Measurements from ENCODE around the gene TLCD4. TPM values are rescaled to one million over a fixed set of nuclear protein-coding genes. Genes with fewer than 3 reads are reported as not detected.

The TLCD4 gene
- total and polyA plus RNA-seq, 2 of the 13 experiments (the other 11 are each of a cell fraction or from before 2014, with no cell fraction given): 4.7 to 14.5 TPM

DNA sequence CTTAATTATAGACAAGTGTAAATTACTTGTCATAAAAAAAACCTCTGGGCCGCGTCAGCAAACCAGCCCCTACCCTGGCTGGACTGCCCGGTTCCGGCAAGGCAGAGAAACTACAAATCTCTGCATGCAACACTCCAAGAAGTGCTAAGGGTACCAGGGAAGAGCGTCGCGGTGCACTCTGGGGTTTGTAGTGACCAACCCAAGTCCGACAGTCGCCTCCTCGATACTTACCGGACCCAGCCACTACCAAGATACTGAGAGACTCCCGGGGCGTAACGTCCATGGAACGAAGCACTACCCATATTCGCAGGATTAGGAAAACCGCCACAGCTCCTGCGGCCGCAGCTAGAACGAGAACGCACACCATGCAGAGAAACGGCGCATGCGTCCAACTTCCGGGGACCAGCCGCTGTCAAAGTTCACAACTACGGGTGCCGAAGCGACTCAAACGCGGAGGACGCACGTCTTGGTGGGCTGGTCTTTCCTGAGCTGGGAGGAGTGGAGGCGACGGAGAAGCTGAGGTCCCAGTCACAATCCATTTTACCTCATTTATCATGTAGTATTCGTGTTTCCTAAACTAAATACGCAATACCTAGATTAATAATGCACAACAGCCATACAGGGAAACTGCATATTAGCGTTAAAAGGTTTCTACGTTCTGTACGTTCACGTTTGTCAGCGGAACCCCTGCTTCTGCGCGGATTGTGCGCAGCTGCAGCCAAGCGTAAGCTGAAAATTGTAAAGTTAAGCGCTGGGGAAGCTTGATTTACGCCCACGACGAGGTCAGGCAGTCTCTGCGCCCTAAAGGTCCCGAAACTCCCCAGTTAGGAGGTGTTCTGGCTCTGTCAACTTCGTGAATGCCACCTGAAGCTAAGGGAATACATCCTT, 44.4 kb upstream of the TLCD4 start, which contains the start of gene ALG14 (continued):
- TF ChIP-seq, protein P1, sequence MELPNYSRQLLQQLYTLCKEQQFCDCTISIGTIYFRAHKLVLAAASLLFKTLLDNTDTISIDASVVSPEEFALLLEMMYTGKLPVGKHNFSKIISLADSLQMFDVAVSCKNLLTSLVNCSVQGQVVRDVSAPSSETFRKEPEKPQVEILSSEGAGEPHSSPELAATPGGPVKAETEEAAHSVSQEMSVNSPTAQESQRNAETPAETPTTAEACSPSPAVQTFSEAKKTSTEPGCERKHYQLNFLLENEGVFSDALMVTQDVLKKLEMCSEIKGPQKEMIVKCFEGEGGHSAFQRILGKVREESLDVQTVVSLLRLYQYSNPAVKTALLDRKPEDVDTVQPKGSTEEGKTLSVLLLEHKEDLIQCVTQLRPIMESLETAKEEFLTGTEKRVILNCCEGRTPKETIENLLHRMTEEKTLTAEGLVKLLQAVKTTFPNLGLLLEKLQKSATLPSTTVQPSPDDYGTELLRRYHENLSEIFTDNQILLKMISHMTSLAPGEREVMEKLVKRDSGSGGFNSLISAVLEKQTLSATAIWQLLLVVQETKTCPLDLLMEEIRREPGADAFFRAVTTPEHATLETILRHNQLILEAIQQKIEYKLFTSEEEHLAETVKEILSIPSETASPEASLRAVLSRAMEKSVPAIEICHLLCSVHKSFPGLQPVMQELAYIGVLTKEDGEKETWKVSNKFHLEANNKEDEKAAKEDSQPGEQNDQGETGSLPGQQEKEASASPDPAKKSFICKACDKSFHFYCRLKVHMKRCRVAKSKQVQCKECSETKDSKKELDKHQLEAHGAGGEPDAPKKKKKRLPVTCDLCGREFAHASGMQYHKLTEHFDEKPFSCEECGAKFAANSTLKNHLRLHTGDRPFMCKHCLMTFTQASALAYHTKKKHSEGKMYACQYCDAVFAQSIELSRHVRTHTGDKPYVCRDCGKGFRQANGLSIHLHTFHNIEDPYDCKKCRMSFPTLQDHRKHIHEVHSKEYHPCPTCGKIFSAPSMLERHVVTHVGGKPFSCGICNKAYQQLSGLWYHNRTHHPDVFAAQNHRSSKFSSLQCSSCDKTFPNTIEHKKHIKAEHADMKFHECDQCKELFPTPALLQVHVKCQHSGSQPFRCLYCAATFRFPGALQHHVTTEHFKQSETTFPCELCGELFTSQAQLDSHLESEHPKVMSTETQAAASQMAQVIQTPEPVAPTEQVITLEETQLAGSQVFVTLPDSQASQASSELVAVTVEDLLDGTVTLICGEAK (IDR thresholded peaks at IDR 0.05): no peak
- TF ChIP-seq, protein P1 (CRISPR knock-in tag; IDR thresholded peaks at IDR 0.05): peak; percentile 81; the same call in 1 of the 2 replicates
- TF ChIP-seq, protein P2, sequence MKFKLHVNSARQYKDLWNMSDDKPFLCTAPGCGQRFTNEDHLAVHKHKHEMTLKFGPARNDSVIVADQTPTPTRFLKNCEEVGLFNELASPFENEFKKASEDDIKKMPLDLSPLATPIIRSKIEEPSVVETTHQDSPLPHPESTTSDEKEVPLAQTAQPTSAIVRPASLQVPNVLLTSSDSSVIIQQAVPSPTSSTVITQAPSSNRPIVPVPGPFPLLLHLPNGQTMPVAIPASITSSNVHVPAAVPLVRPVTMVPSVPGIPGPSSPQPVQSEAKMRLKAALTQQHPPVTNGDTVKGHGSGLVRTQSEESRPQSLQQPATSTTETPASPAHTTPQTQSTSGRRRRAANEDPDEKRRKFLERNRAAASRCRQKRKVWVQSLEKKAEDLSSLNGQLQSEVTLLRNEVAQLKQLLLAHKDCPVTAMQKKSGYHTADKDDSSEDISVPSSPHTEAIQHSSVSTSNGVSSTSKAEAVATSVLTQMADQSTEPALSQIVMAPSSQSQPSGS (CRISPR knock-in tag; IDR thresholded peaks at IDR 0.05): peak; percentile 77
- TF ChIP-seq NCOR1 (IDR thresholded peaks at IDR 0.05; ENCODE audit: borderline replicate concordance, low read length): peak; percentile 79
- no peak for TF ChIP-seq KLF11 (CRISPR knock-in tag; IDR thresholded peaks at IDR 0.05)
- peak; percentile 7; the same call in 1 of the 2 replicates for TF ChIP-seq ZNF430 (CRISPR knock-in tag; IDR thresholded peaks at IDR 0.05)
- no peak for TF ChIP-seq ZNF816 (CRISPR knock-in tag; IDR thresholded peaks at IDR 0.05; ENCODE audit: borderline replicate concordance)
- peak; percentile 55; the same call in 1 of the 2 replicates for TF ChIP-seq ZNF878 (CRISPR knock-in tag; IDR thresholded peaks at IDR 0.05)
- no peak for TF ChIP-seq FLYWCH1 (CRISPR knock-in tag; IDR thresholded peaks at IDR 0.05)
- TF ChIP-seq NCOA1 (CRISPR knock-in tag; IDR thresholded peaks at IDR 0.05): no peak
- TF ChIP-seq ZNF263 (CRISPR knock-in tag; IDR thresholded peaks at IDR 0.05): peak; percentile 57; the same call in 1 of the 2 replicates
- no peak for TF ChIP-seq HOXA9 (CRISPR knock-in tag; IDR thresholded peaks at IDR 0.05; ENCODE audit: borderline replicate concordance)
- TF ChIP-seq ARNT (IDR thresholded peaks at IDR 0.05): no peak
- peak; percentile 78 for TF ChIP-seq TARDBP (CRISPR knock-in tag; IDR thresholded peaks at IDR 0.05)
- 0 out of 2 replicates have a peak, but pooled peaks have one; percentile 50 for TF ChIP-seq RNF2 (conservative IDR thresholded peaks at IDR 0.05; ENCODE audit: low read depth)
- peak; percentile 94 for TF ChIP-seq SAP130 (CRISPR knock-in tag; IDR thresholded peaks at IDR 0.05; ENCODE audit: low read depth)
- TF ChIP-seq, protein P3, sequence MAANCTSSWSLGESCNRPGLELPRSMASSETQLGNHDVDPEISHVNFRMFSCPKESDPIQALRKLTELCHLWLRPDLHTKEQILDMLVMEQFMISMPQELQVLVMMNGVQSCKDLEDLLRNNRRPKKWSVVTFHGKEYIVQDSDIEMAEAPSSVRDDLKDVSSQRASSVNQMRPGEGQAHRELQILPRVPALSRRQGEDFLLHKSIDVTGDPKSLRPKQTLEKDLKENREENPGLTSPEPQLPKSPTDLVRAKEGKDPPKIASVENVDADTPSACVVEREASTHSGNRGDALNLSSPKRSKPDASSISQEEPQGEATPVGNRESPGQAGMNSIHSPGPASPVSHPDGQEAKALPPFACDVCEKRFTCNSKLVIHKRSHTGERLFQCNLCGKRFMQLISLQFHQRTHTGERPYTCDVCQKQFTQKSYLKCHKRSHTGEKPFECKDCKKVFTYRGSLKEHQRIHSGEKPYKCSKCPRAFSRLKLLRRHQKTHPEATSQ (CRISPR knock-in tag; IDR thresholded peaks at IDR 0.05; ENCODE audit: borderline replicate concordance): no peak; the same call in 1 of the 2 replicates
